IMR-90 (cell line): ENCODE data around the gene NRXN2. TPM values are rescaled to one million over a fixed set of nuclear protein-coding genes. Genes with fewer than 3 reads are reported as not detected.

Experiments
- ATAC-seq: fragments of 200-7000 bp; cut with Tn5 transposase; 2 replicates; pipeline ENCODE4 v1.9.1; 2020; ENCODE audit warnings: low read depth, mild to moderate bottlenecking, moderate library complexity
- BruUV-seq: library from RNA; stranded (reverse); fragments of 400-500 nt; replicated peaks from 2 replicates; lab custom pipeline; 2021; lab: Mats Ljungman, UMichigan
- CTCF ChIA-PET: fragments of 300-600 bp; formaldehyde crosslinking; extraction: SDS; loops from one replicate; lab custom pipeline; 2021; ENCODE audit warnings: antibody characterized with exemption; lab: Yijun Ruan, JAX
- POLR2A ChIA-PET: fragments of 300-600 bp; sonication (Branson Sonifier 250); formaldehyde crosslinking; loops from one replicate; lab custom pipeline; 2022; ENCODE audit warnings: antibody characterized with exemption; ENCODE audit not compliant: unreplicated experiment; lab: Charles Lee
- DNase-seq: peaks from one replicate; pipeline ENCODE4 v3.0.0; 2013
- H2AFZ ChIP-seq: replicated peaks from 2 replicates; pipeline ENCODE3; 2013; ENCODE audit warnings: low read length, mild to moderate bottlenecking; ENCODE audit not compliant: poor library complexity
- H2AK5ac ChIP-seq: 2 replicates; pipeline ENCODE4 v1.6.1; 2013; ENCODE audit warnings: low read depth, low read length, inconsistent platforms
- H2AK9ac ChIP-seq: replicated peaks from 2 replicates; pipeline ENCODE3; 2013; ENCODE audit warnings: mild to moderate bottlenecking, low read depth, low read length, moderate library complexity; ENCODE audit not compliant: poor library complexity
- H2BK120ac ChIP-seq: 2 replicates; pipeline ENCODE4 v1.6.1; 2013; ENCODE audit warnings: low read depth, low read length, inconsistent platforms
- H2BK15ac ChIP-seq: 3 replicates; pipeline ENCODE4 v1.6.1; 2013; ENCODE audit warnings: low read depth, low read length, inconsistent platforms
- H2BK20ac ChIP-seq: 2 replicates; pipeline ENCODE4 v1.6.1; 2013; ENCODE audit warnings: low read depth, mild to moderate bottlenecking, inconsistent platforms, low read length, moderate library complexity
- H2BK5ac ChIP-seq: 2 replicates; pipeline ENCODE4 v1.6.1; 2013; ENCODE audit warnings: mild to moderate bottlenecking, low read depth, low read length, inconsistent platforms; ENCODE audit not compliant: poor library complexity, severe bottlenecking
- H3K14ac ChIP-seq: replicated peaks from 2 replicates; pipeline ENCODE4 v1.6.1; 2013; ENCODE audit warnings: low read depth, low read length, inconsistent platforms
- H3K18ac ChIP-seq: 2 replicates; pipeline ENCODE4 v1.6.1; 2013; ENCODE audit warnings: low read depth, low read length, control low read depth
- H3K23ac ChIP-seq: 2 replicates; pipeline ENCODE4 v1.6.1; 2013; ENCODE audit warnings: low read depth, low read length, inconsistent platforms
- H3K27ac ChIP-seq: 2 replicates; pipeline ENCODE4 v1.5.1; 2013; ENCODE audit warnings: mild to moderate bottlenecking, control low read depth, low read length; ENCODE audit not compliant: insufficient read depth
- H3K27me3 ChIP-seq: 2 replicates; pipeline ENCODE4 v1.6.1; 2013; ENCODE audit warnings: low read length; ENCODE audit not compliant: control insufficient read depth, insufficient read depth
- H3K36me3 ChIP-seq: 2 replicates; pipeline ENCODE4 v1.6.1; 2013; ENCODE audit warnings: low read length, mixed read lengths; ENCODE audit not compliant: control insufficient read depth, insufficient read depth
- H3K4ac ChIP-seq: 2 replicates; pipeline ENCODE4 v1.6.1; 2013; ENCODE audit warnings: low read depth, low read length, inconsistent platforms
- H3K4me1 ChIP-seq: 2 replicates; pipeline ENCODE4 v1.6.1; 2013; ENCODE audit warnings: low read length, mixed read lengths; ENCODE audit not compliant: control insufficient read depth, insufficient read depth
- H3K4me2 ChIP-seq: 2 replicates; pipeline ENCODE4 v1.6.1; 2013; ENCODE audit warnings: low read depth, mild to moderate bottlenecking, control low read depth, low read length, moderate library complexity
- H3K4me3 ChIP-seq: 2 replicates; pipeline ENCODE4 v1.5.1; 2013; ENCODE audit warnings: low read depth, mild to moderate bottlenecking, control low read depth, low read length, moderate library complexity; ENCODE audit not compliant: insufficient read depth
- H3K56ac ChIP-seq: 2 replicates; pipeline ENCODE4 v1.6.1; 2013; ENCODE audit warnings: low read length, inconsistent platforms; ENCODE audit not compliant: insufficient read depth; ENCODE audit errors: extremely low read depth
- H3K79me1 ChIP-seq, 2 experiments: 2 replicates each; pipeline ENCODE4 v1.6.1; 2013; ENCODE audit warnings: low read length in 2 of 2, inconsistent platforms in 1 of 2, low read depth in 1 of 2
- H3K9ac ChIP-seq: 2 replicates; pipeline ENCODE4 v1.6.1; 2013; ENCODE audit warnings: low read depth, low read length, control low read depth
- H3K9me1 ChIP-seq: 2 replicates; pipeline ENCODE4 v1.6.1; 2013; ENCODE audit warnings: low read length, inconsistent platforms; ENCODE audit not compliant: insufficient read depth
- H3K9me3 ChIP-seq: 2 replicates; pipeline ENCODE4 v1.6.1; 2013; ENCODE audit warnings: low read length; ENCODE audit not compliant: control insufficient read depth, insufficient read depth
- H4K20me1 ChIP-seq: 2 replicates; pipeline ENCODE4 v1.6.1; 2013; ENCODE audit warnings: low read length, inconsistent platforms; ENCODE audit not compliant: insufficient read depth
- H4K5ac ChIP-seq: 2 replicates; pipeline ENCODE4 v1.6.1; 2013; ENCODE audit warnings: mild to moderate bottlenecking, low read depth, low read length, control low read depth
- H4K8ac ChIP-seq, 2 experiments: 2 replicates each; pipeline ENCODE4 v1.6.1; 2013; ENCODE audit warnings: low read depth in 2 of 2, low read length in 2 of 2, control low read depth in 1 of 2, inconsistent platforms in 1 of 2
- H4K91ac ChIP-seq: 2 replicates; pipeline ENCODE4 v1.6.1; 2013; ENCODE audit warnings: low read depth, low read length, inconsistent platforms; ENCODE audit not compliant: insufficient read depth
- BHLHE40 ChIP-seq: fragments of 150-350 bp; IDR thresholded peaks from 2 replicates; pipeline ENCODE4 v1.6.1; 2016; ENCODE audit warnings: mild to moderate bottlenecking, low read depth, low read length
- CHD1 ChIP-seq: IDR thresholded peaks from 2 replicates; pipeline ENCODE4 v1.6.1; 2012; ENCODE audit warnings: low read depth, low read length, improper control_type of control experiment
- FOS ChIP-seq: fragments of 150-350 bp; IDR thresholded peaks from 2 replicates; pipeline ENCODE4 v1.6.1; 2016; ENCODE audit warnings: low read depth, low read length
- MAFK ChIP-seq: IDR thresholded peaks from 2 replicates; pipeline ENCODE4 v1.6.1; 2012; ENCODE audit warnings: low read depth, low read length, improper control_type of control experiment
- MXI1 ChIP-seq: IDR thresholded peaks from 2 replicates; pipeline ENCODE4 v1.6.1; 2012; ENCODE audit warnings: low read depth, mild to moderate bottlenecking, low read length, moderate library complexity, borderline replicate concordance
- POLR2A ChIP-seq: IDR thresholded peaks from 2 replicates; pipeline ENCODE4 v1.6.1; 2012; ENCODE audit warnings: mild to moderate bottlenecking, low read depth, low read length
- WGBS, 2 experiments: methylation state at CpG; one replicate each; pipeline versions ENCODE4 v1.1.5 to v1.1.7; 2013; ENCODE audit warnings: missing lambda C conversion rate in 2 of 2; ENCODE audit not compliant: insufficient read length in 1 of 2; ENCODE audit errors: extremely low coverage in 2 of 2; 5-methylcytosine and 5-hydroxymethylcytosine counted together
- dilution Hi-C: fragments of 300-500 bp; cut with HindIII; formaldehyde crosslinking; loops from one replicate; pipeline ENCODE4 v1.14.3; 2018; ENCODE audit warnings: low sequenced_read_pairs; ENCODE audit not compliant: unreplicated experiment
- in situ Hi-C: fragments of 300-500 bp; cut with MboI; formaldehyde crosslinking; loops from 3 replicates; pipeline ENCODE4 v1.14.3; 2019; ENCODE audit warnings: low sequenced_read_pairs, inconsistent platforms, mixed read lengths
- intact Hi-C: fragments of 100-400 bp; cut with micrococcal nuclease; formaldehyde crosslinking; loops from 2 replicates; pipeline ENCODE4 v1.10.0; 2022
- polyA plus RNA-seq, 3 experiments: library from polyadenylated mRNA; depleted of rRNA; stranded (reverse); fragments of >200 nt; gene quantifications; 2 replicates each; pipeline ENCODE4 v1.2.3, GENCODE V29; 2012; ENCODE audit warnings: low replicate concordance in 1 of 3
- total RNA-seq: library from RNA; depleted of rRNA; stranded (reverse); fragments of >200 nt; gene quantifications from 2 replicates; pipeline ENCODE4 v1.2.3, GENCODE V29; 2012

The NRXN2 gene
- total and polyA plus RNA-seq, 2 of the 4 experiments (the other 2 are of a cell fraction) = 0.18 to 0.22 TPM

DNA sequence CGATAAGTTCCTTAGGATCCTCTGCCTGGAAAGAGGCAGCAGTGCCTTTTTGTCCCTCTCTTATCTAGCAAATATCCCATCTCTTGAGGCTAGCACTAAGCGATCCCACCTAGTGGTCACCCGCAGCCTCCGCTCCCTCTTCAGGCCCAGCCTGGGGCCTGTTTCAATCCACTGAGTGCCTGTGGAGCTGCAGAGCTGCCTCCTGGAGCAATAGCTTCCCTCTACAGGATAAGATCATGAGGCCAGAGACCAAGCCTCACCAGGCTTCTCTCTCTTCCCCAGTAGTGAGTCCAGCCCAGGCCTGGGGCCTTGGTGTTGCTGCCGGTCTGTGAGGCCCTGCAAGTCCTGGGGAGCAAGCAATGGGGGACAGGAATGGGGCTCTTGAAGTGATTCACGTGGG, 66.1 kb downstream of the NRXN2 start:
- no peak overlapping the region for H3K18ac ChIP-seq
- no peak overlapping the region for H3K9ac ChIP-seq
- H3K9me1 ChIP-seq = peaks cover 17% of the 10 kb centered on the region
- H2BK5ac ChIP-seq = no peak overlapping the region
- H3K56ac ChIP-seq = no peak overlapping the region
- H3K23ac ChIP-seq = no peak overlapping the region
- H3K36me3 ChIP-seq = no peaks in the 10 kb centered on the region
- H3K4me3 ChIP-seq = no peak overlapping the region
- ChIA-PET POLR2A (no interaction called here), CTCF (no interaction called here)
- no peaks in the 10 kb centered on the region for H3K9me3 ChIP-seq
- no peak overlapping the region for H2AFZ ChIP-seq
- H3K79me1 ChIP-seq = no peaks in the 10 kb centered on the region
- dilution Hi-C loops (no loop called here), intact Hi-C loops (loop anchor here (10.0 kb wide), 1 partner anchor 452 kb away; the partner anchor contains the start of gene FERMT3), in situ Hi-C loops (no loop called here)
- no peak overlapping the region for H2AK9ac ChIP-seq
- no peak overlapping the region for H2BK15ac ChIP-seq
- TF ChIP-seq FOS (no peak), BHLHE40 (no peak), MXI1 (no peak), MAFK (no peak), CHD1 (no peak), POLR2A (no peak)
- H3K27ac ChIP-seq = no peak overlapping the region
- H4K8ac ChIP-seq = no peak overlapping the region
- no peaks in the 10 kb centered on the region for H4K20me1 ChIP-seq
- ATAC-seq (no peak), DNase-seq (no peak)
- no peak overlapping the region for H3K4ac ChIP-seq
- H4K91ac ChIP-seq = no peak overlapping the region
- H3K4me2 ChIP-seq = no peak overlapping the region
- 20% methylated on average over 1 of the region's 6 CpGs; no CpG with 5 or more reads in 1 of the 2 experiments for WGBS, 2 experiments
- H2AK5ac ChIP-seq = no peak overlapping the region
- H2BK20ac ChIP-seq = no peak overlapping the region
- no peak overlapping the region; the same call in 1 of the 2 replicates for H3K14ac ChIP-seq
- H3K27me3 ChIP-seq = peaks cover 10% of the 10 kb centered on the region; the same call in 1 of the 2 replicates
- H2BK120ac ChIP-seq = no peak overlapping the region
- BruUV-seq = no TSS peak
- no peak overlapping the region for H4K5ac ChIP-seq
- peaks cover 13% of the 10 kb centered on the region for H3K4me1 ChIP-seq
